Measurements from ENCODE around the gene APP.
"Not testable (repeated sequence)": the region's sequence is repeated elsewhere in the genome, so short reads cannot be mapped to it uniquely, and the experiment has no call there.

The APP gene

GRCh38 chr21:25938658-25939395, 231.7 kb downstream of the APP start:
- DNase-seq (ENCODE audit: low spot score), result no peak

GRCh38 chr21:25936776-25937175, 233.8 kb downstream of the APP start:
- DNase-seq (ENCODE audit: low spot score), result no peak

- DNase-seq (ENCODE audit: low spot score), result no peak
Observed at GRCh38 chr21:25934771-25935224, 235.8 kb downstream of the APP start.

GRCh38 chr21:25934130-25934529, 236.4 kb downstream of the APP start:
- no peak for DNase-seq (ENCODE audit: low spot score)

- no peak for DNase-seq (ENCODE audit: low spot score)
Observed at GRCh38 chr21:25931765-25932164, 238.8 kb downstream of the APP start.

GRCh38 chr21:25929856-25930520, 240.6 kb downstream of the APP start:
- DNase-seq (ENCODE audit: low spot score), result no peak

GRCh38 chr21:25927195-25927880, 243.2 kb downstream of the APP start:
- no peak for DNase-seq (ENCODE audit: low spot score)

- no peak for DNase-seq (ENCODE audit: low spot score)
Observed at GRCh38 chr21:25925936-25926335, 244.6 kb downstream of the APP start.

- no peak for DNase-seq (ENCODE audit: low spot score)
Observed at GRCh38 chr21:25925064-25925800, 245.3 kb downstream of the APP start.

- DNase-seq (ENCODE audit: low spot score), result not testable (repeated sequence)
Observed at GRCh38 chr21:25918152-25918551, 252.4 kb downstream of the APP start.

- DNase-seq (ENCODE audit: low spot score), result no peak
Observed at GRCh38 chr21:25916226-25916625, 254.3 kb downstream of the APP start.

GRCh38 chr21:25913479-25913878, 257.1 kb downstream of the APP start:
- DNase-seq (ENCODE audit: low spot score), result no peak

GRCh38 chr21:25912402-25912746, 258.2 kb downstream of the APP start:
- no peak for DNase-seq (ENCODE audit: low spot score)

GRCh38 chr21:25911730-25912401, 258.7 kb downstream of the APP start:
- no peak for DNase-seq (ENCODE audit: low spot score)

GRCh38 chr21:25910809-25911208, 259.8 kb downstream of the APP start:
- DNase-seq (ENCODE audit: low spot score), result no peak

GRCh38 chr21:25909341-25909740, 261.2 kb downstream of the APP start:
- DNase-seq (ENCODE audit: low spot score), result no peak

GRCh38 chr21:25908495-25908894, 262.1 kb downstream of the APP start:
- DNase-seq (ENCODE audit: low spot score), result no peak

- DNase-seq (ENCODE audit: low spot score), result no peak
Observed at GRCh38 chr21:25907573-25908275, 262.8 kb downstream of the APP start.

GRCh38 chr21:25906587-25906986, 264.0 kb downstream of the APP start:
- no peak for DNase-seq (ENCODE audit: low spot score)

GRCh38 chr21:25905126-25905525, 265.4 kb downstream of the APP start:
- DNase-seq (ENCODE audit: low spot score), result no peak

GRCh38 chr21:25904044-25904695, 266.4 kb downstream of the APP start:
- DNase-seq (ENCODE audit: low spot score), result no peak

All from HuH-7.5 (cell line).